ENCODE data around the gene GP1BA. TPM values are rescaled to one million over a fixed set of nuclear protein-coding genes. Genes with fewer than 3 reads are reported as not detected.

The GP1BA gene
- total and polyA plus RNA-seq, 10 of the 15 experiments (the other 5 are each of a cell fraction or from before 2014, with no cell fraction given): 0.04 to 0.67 (median 0.28) TPM; not detected in 1

GRCh38 chr17:4946312-4946976, 14.4 kb downstream of the GP1BA start (continued):
- TF ChIP-seq RELB (IDR thresholded peaks at IDR 0.05; ENCODE audit: low read depth) (peak; percentile 69), ZSCAN29 (IDR thresholded peaks at IDR 0.05) (no peak), ZNF622 (IDR thresholded peaks at IDR 0.05) (no peak), YBX1 (IDR thresholded peaks at IDR 0.05) (no peak), SRF (IDR thresholded peaks at IDR 0.05; ENCODE audit: low read depth in 2 of 2, low read length in 2 of 2) (no peak), FOXK2 (IDR thresholded peaks at IDR 0.05) (no peak), IRF3 (IDR thresholded peaks at IDR 0.05) (no peak), JUNB (IDR thresholded peaks at IDR 0.05) (no peak), NFYB (IDR thresholded peaks at IDR 0.05; ENCODE audit: insufficient read depth, low read depth, low read length) (no peak), MEF2A (IDR thresholded peaks at IDR 0.05; ENCODE audit: insufficient read depth, low read depth, low read length) (no peak), POLR2AphosphoS5 (IDR thresholded peaks at IDR 0.05; ENCODE audit: low read length) (peak; percentile 77), NRF1 (conservative IDR thresholded peaks at IDR 0.05; ENCODE audit: low read depth, low read length) (no peak), PAX5 (IDR thresholded peaks at IDR 0.05; ENCODE audit: borderline replicate concordance, low read depth, low read length) (0 out of 2 replicates have a peak, but pooled peaks have one; percentile 12), RAD51 (IDR thresholded peaks at IDR 0.05) (no peak), SMC3 (IDR thresholded peaks at IDR 0.05; ENCODE audit: borderline replicate concordance, low read length) (no peak), EGR1 (IDR thresholded peaks at IDR 0.05; ENCODE audit: borderline replicate concordance in 1 of 2, low read depth in 2 of 2, low read length in 2 of 2) (no peak), RAD21 (IDR thresholded peaks at IDR 0.05; ENCODE audit: insufficient read depth, low read depth, low read length) (no peak), ESRRA (IDR thresholded peaks at IDR 0.05; ENCODE audit: low read length) (no peak), NR2C2 (IDR thresholded peaks at IDR 0.05; ENCODE audit: borderline replicate concordance, control insufficient read depth, insufficient read length, low read depth) (no peak), KLF5 (IDR thresholded peaks at IDR 0.05; ENCODE audit: partially characterized antibody) (no peak), ZBTB33 (IDR thresholded peaks at IDR 0.05) (no peak), SIX5 (IDR thresholded peaks at IDR 0.05; ENCODE audit: low read depth, low read length, severe bottlenecking) (no peak), NFXL1 (IDR thresholded peaks at IDR 0.05; ENCODE audit: borderline replicate concordance) (no peak), MYB (IDR thresholded peaks at IDR 0.05; ENCODE audit: borderline replicate concordance, low read depth, low read length) (no peak), HDAC6 (IDR thresholded peaks at IDR 0.05; ENCODE audit: unreplicated experiment) (no peak), CBX3 (IDR thresholded peaks at IDR 0.05; ENCODE audit: borderline replicate concordance, low read depth) (no peak), RCOR1 (conservative IDR thresholded peaks at IDR 0.05; ENCODE audit: low read depth, low read length) (no peak), CBFB (IDR thresholded peaks at IDR 0.05; ENCODE audit: low read depth) (0 out of 2 replicates have a peak, but pooled peaks have one; percentile 17), LARP7 (IDR thresholded peaks at IDR 0.05) (0 out of 2 replicates have a peak, but pooled peaks have one; percentile 28)
